HEK293T (cell line): ENCODE results near the gene MYD88.
A peak's percentile ranks its signal among the peaks of the same experiment; 100 is the strongest.
"Not testable (repeated sequence)": the region's sequence is repeated elsewhere in the genome, so short reads cannot be mapped to it uniquely, and the experiment has no call there.

ENCODE experiments used
- CTCF ChIA-PET: fragments of 350-600 bp; formaldehyde crosslinking; extraction: SDS; loops from one replicate; lab custom pipeline; 2021; ENCODE audit warnings: antibody characterized with exemption, inconsistent platforms; lab: Yijun Ruan, JAX
- POLR2A ChIA-PET: fragments of 350-600 bp; formaldehyde crosslinking; extraction: SDS; loops from one replicate; lab custom pipeline; 2020; ENCODE audit warnings: antibody characterized with exemption, inconsistent platforms; lab: Yijun Ruan, JAX
- DNase-seq: peaks from one replicate; pipeline ENCODE4 v3.0.0; 2012; ENCODE audit warnings: mixed read lengths; ENCODE audit errors: extremely low spot score
- ARNT ChIP-seq: fragments of 450-650 bp; IDR thresholded peaks from 2 replicates; pipeline ENCODE4 v1.6.1; 2017; ENCODE audit warnings: mild to moderate bottlenecking
- BHLHE40 ChIP-seq: fragments of 450-650 bp; IDR thresholded peaks from 2 replicates; pipeline ENCODE4 v1.6.1; 2016; ENCODE audit warnings: mild to moderate bottlenecking, moderate library complexity, borderline replicate concordance
- CTBP1 ChIP-seq: fragments of 450-650 bp; IDR thresholded peaks from 2 replicates; pipeline ENCODE4 v1.6.1; 2016; ENCODE audit warnings: borderline replicate concordance
- ELF4 ChIP-seq: fragments of 450-650 bp; IDR thresholded peaks from 2 replicates; pipeline ENCODE4 v1.6.1; 2017; ENCODE audit warnings: antibody characterized with exemption
- FOXA1 ChIP-seq: fragments of 450-650 bp; IDR thresholded peaks from 2 replicates; pipeline ENCODE4 v1.6.1; 2016; ENCODE audit warnings: mild to moderate bottlenecking
- FOXK2 ChIP-seq: fragments of 450-650 bp; IDR thresholded peaks from 2 replicates; pipeline ENCODE4 v1.6.1; 2016; ENCODE audit warnings: mild to moderate bottlenecking
- FOXM1 ChIP-seq: fragments of 450-650 bp; IDR thresholded peaks from 2 replicates; pipeline ENCODE4 v1.6.1; 2017; ENCODE audit warnings: mild to moderate bottlenecking, borderline replicate concordance
- HDGF ChIP-seq: fragments of 450-650 bp; IDR thresholded peaks from 2 replicates; pipeline ENCODE4 v1.6.1; 2017; ENCODE audit warnings: antibody characterized with exemption, borderline replicate concordance
- L3MBTL2 ChIP-seq: fragments of 450-650 bp; conservative IDR thresholded peaks from 2 replicates; pipeline ENCODE4 v1.6.1; 2016; ENCODE audit warnings: mild to moderate bottlenecking
- LEF1 ChIP-seq: fragments of 450-650 bp; IDR thresholded peaks from 2 replicates; pipeline ENCODE4 v1.6.1; 2017; ENCODE audit warnings: mild to moderate bottlenecking, borderline replicate concordance
- NFRKB ChIP-seq: fragments of 450-650 bp; IDR thresholded peaks from 2 replicates; pipeline ENCODE4 v1.6.1; 2016; ENCODE audit warnings: mild to moderate bottlenecking, moderate library complexity
- SP1 ChIP-seq: fragments of 450-650 bp; IDR thresholded peaks from 2 replicates; pipeline ENCODE4 v1.6.1; 2017
- SUZ12 ChIP-seq: fragments of 450-650 bp; IDR thresholded peaks from 2 replicates; pipeline ENCODE4 v1.6.1; 2016; ENCODE audit warnings: mild to moderate bottlenecking
- TARDBP ChIP-seq: fragments of 450-650 bp; IDR thresholded peaks from 2 replicates; pipeline ENCODE4 v1.6.1; 2016
- ZNF384 ChIP-seq: fragments of 450-650 bp; IDR thresholded peaks from 2 replicates; pipeline ENCODE4 v1.6.1; 2016
- TF ChIP-seq, protein P1 (sequence below): fragments of 450-650 bp; IDR thresholded peaks from 2 replicates; pipeline ENCODE4 v1.6.1; 2016

Gene MYD88

DNA sequence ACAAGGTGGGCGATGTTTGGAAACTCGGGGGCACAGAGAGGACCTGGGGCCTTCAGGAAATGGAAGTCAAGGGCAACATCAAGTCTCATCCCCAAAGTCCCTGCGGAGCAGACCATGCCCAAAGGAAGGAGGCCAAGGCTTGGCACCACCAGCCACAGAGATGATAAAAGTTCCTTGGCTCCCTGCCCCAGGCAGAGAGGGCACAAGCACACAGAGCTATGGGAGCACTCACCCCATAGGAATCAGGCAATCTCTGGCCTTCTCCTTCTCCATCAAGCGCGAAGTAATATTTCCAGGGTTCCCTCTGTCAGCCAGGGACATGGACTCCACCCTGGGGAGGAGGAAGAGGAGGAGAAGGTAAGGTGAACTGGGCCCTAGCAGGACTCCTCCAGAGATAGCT lies 9.4 kb upstream of the MYD88 start:
- no peak for TF ChIP-seq CTBP1
- TF ChIP-seq ELF4, result no peak
- no peak for TF ChIP-seq TARDBP
- no peak for TF ChIP-seq FOXK2
- no peak for TF ChIP-seq SUZ12
- TF ChIP-seq FOXA1, result no peak
- no peak for TF ChIP-seq L3MBTL2
- no peak for TF ChIP-seq SP1
- TF ChIP-seq BHLHE40, result no peak
- no peak for TF ChIP-seq NFRKB
- TF ChIP-seq, protein P1, sequence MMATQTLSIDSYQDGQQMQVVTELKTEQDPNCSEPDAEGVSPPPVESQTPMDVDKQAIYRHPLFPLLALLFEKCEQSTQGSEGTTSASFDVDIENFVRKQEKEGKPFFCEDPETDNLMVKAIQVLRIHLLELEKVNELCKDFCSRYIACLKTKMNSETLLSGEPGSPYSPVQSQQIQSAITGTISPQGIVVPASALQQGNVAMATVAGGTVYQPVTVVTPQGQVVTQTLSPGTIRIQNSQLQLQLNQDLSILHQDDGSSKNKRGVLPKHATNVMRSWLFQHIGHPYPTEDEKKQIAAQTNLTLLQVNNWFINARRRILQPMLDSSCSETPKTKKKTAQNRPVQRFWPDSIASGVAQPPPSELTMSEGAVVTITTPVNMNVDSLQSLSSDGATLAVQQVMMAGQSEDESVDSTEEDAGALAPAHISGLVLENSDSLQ, result no peak
- TF ChIP-seq LEF1, result no peak
- DNase-seq, result no peak
- CTCF ChIA-PET, result no interaction called here
- POLR2A ChIA-PET, result interaction anchor here (1.3 kb wide), 1 partner anchor 8 kb away, joined by 5 read pairs; the partner anchor contains the start of gene ACAA1

DNA sequence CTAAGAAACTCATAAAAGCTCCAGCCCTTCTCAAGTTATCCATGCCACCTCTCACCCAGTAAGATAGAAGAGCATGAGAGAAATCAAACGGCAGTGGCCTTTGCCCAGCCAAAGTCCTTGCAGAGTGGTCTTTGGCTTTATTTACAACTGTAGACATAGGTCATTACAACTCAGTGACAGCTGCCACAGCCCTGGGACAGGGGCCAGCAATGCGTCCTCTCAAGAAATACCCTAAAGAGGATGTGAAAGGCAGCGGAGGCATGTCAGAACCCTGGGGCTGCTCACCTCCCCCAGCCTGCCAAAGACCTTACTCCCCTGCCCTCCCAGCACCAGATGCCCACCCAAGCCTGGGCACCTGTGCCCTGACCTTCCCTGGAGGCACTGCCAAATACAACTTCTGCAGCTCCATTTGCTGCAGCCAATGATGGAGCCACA lies 7.8 kb upstream of the MYD88 start:
- DNase-seq, result no peak
- TF ChIP-seq, protein P1, result no peak
- TF ChIP-seq LEF1 (no peak), HDGF (no peak), ELF4 (no peak), FOXM1 (no peak), NFRKB (no peak)
- POLR2A ChIA-PET, result no interaction called here
- CTCF ChIA-PET, result interaction anchor here (0.9 kb wide), 1 partner anchor 152 kb away, joined by 3 read pairs; the partner anchor contains the start of gene SLC22A14

DNA sequence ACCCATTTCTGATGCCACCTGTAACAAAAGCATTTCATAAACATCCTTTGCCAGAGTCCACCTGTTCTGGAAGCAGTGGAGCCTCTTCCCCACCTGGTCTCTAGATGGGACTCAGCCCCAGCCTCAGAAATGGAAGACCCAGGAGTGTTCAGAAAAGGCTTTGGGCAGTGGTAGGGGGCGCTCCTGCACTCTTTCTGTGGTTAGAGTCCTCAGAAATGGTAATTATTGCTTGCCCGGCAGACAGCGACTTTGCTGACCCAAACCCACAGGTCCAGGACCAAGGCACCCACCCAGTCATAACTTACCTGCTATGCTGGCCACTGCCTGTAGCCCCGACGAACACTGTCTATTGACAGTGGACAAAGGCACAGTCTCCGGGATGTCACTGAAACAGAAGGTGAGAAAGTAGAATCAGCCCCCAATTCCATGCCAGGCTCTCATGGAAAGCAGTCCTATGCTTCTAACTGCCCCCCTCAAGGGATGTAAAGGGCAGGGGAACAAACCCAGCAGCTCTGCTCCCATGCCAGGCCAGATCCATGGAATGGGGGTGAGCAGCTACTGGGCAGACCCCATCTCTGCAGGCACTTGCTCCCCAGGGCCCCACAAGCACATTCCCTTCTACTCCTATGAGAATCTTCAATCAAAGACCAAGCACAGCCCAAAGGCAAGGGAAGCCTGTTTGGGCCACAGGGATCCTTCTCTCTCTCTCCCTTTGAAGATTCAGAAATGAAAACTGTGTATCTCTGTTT lies 6.7 kb upstream of the MYD88 start:
- ChIA-PET POLR2A (no interaction called here), CTCF (interaction anchor here (0.9 to 1.0 kb wide), 2 partner anchors 24 to 151 kb away, joined by 3 read pairs; partner anchors contain the start of gene SLC22A14)
- DNase-seq, result peak; percentile 56
- TF ChIP-seq ARNT (no peak), FOXM1 (no peak), SP1 (no peak), ZNF384 (no peak), BHLHE40 (no peak), FOXK2 (no peak), FOXA1 (no peak)

DNA sequence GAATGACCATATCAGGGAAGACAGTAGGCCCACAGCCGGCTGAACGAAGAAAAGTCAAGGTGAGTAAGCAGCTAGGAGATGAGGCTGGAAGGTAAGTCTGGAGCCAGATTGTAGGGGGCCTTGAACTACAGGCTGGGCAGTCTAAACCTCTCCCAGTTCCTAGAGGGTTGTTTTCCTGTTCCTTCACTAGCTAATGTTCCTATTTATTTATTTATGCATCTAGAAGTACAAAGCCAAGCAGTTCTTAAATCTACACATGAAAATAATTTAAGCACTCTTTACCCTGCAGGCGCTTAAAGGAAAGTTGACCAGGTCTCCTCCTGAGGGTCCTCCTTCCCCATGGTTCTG lies 5.3 kb upstream of the MYD88 start:
- TF ChIP-seq ARNT (no peak), SUZ12 (no peak), ZNF384 (no peak), CTBP1 (no peak), ELF4 (no peak), L3MBTL2 (no peak), TARDBP (no peak), FOXM1 (no peak), LEF1 (no peak), FOXK2 (no peak), BHLHE40 (no peak)
- TF ChIP-seq, protein P1, result no peak
- ChIA-PET CTCF (interaction anchor here (0.6 to 0.9 kb wide), 2 partner anchors 225 to 363 kb away, joined by 3 read pairs; no protein-coding TSS in a partner anchor), POLR2A (interaction anchor here (1.2 to 1.7 kb wide), 3 partner anchors 12 to 213 kb away, joined by 3 to 4 read pairs (median 3); partner anchors contain the start of gene XYLB)
- DNase-seq, result no peak

DNA sequence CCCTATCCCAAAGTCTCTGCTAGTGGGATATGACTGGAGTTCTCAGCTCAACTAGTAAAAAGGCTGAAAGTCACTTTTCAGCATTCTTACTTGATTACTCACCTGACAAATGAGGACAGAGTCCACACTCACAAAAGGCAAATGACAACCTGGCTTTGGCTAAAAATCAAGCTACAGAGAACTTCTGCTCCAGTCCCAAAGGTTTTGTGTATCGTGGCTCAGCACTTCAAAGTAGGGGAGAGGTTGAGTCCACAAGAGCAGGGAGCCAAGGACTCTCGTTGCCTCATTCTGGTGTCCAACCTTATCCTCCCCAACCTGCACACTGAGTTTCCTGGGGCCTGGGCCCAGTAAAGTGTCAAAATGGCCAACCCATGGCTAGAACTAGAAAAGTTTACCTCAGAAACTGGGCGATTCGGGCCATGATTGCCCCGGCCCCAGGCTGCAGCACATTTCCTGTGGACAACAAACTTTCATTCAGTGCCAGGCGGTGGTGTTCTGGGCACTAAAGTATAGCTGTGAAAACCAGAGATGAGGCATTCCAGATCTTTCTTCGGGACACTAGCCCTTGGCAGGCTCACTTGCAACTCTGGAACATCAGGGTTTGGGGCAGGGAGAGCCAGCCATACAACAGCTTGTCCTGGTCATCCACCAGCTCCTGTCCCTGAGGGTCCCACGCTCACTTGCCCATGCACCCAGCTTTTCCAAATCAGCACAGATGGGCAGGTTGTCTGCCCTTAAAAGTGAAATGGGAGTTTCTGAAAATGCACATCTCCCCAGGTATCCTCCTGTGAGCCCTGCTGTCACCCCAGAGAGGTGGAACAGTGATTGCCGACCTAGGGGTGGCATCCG lies 4.7 kb upstream of the MYD88 start:
- TF ChIP-seq ARNT (no peak), FOXK2 (no peak), ELF4 (no peak), FOXA1 (no peak), SUZ12 (no peak), TARDBP (no peak), SP1 (no peak), CTBP1 (no peak), FOXM1 (no peak), NFRKB (no peak), HDGF (no peak), LEF1 (no peak), L3MBTL2 (no peak)
- TF ChIP-seq, protein P1, result no peak
- DNase-seq, result no peak
- CTCF ChIA-PET, result interaction anchor here (0.6 to 0.9 kb wide), 2 partner anchors 225 to 364 kb away, joined by 3 read pairs; no protein-coding TSS in a partner anchor
- POLR2A ChIA-PET, result interaction anchor here (1.2 to 1.7 kb wide), 3 partner anchors 13 to 213 kb away, joined by 3 to 4 read pairs (median 3); partner anchors contain the start of gene XYLB

DNA sequence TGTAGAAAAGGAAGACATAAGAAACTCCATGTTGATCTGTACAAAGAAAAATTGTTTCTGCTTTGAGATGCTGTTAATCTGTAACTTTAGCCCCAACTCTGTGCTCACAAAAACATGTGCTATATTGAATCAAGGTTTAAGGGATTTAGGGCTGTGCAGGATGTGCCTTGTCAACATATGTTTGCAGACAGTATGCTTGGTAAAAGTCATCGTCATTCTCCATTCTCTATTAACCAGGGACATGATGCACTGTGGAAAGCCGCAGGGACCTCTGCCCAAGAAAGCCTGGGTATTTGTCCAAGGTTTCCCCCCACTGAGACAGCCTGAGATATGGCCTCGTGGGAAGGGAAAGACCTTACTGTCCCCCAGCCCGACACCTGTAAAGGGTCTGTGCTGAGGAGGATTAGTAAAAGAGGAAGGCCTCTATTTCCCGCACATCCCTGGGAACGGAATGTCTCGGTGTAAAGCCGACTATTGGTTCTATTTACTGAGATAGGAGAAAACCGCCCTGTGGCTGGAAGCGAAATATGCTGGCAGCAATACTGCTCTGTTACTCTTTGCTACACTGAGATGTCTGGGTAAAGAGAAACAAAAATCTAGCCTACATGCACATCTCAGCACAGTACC lies 3.8 kb upstream of the MYD88 start:
- DNase-seq, CTCF ChIA-PET, POLR2A ChIA-PET: not testable (repeated sequence)

DNA sequence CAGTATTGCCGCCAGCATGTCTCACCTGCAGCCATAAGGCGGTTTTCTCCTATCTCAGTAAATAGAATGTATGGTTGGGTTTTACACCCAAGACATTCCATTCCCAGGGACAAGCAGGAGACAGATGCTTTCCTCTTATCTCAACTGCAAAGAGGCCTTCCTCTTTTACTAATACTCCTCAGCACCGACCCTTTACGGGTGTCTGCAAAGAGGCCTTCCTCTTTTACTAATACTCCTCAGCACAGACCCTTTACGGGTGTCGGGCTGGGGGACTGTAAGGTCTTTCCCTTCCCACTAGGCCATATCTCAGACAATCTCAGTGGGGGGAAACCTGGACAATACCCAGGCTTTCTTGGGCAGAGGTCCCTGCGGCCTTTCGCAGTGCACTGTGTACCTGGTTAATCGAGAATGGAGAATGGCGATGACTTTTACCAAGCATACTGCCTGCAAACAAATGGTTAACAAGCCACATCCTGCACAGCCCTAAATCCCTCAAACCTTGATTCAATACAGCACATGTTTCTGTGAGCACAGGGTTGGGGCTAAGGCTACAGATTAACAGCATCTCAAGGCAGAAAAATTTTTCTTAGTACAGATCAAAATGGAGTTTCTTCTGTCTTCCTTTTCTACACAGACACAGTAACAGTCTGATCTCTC lies 2.7 kb upstream of the MYD88 start:
- CTCF ChIA-PET, result interaction anchor here (0.8 kb wide), 1 partner anchor 32 kb away, joined by 8 read pairs; no protein-coding TSS in a partner anchor
- POLR2A ChIA-PET, result interaction anchor here (1.4 to 3.8 kb wide), 2 partner anchors 7 to 29 kb away, joined by 5 to 39 read pairs; partner anchors contain the start of gene OXSR1
- DNase-seq, result not testable (repeated sequence)
